ENCODE results near the gene HID1. TPM values are rescaled to one million over a fixed set of nuclear protein-coding genes. Genes with fewer than 3 reads are reported as not detected.
A peak's percentile ranks its signal among the peaks of the same experiment; 100 is the strongest.
"Not testable (repeated sequence)": the region's sequence is repeated elsewhere in the genome, so short reads cannot be mapped to it uniquely, and the experiment has no call there.

Gene HID1
- total RNA-seq, 1 experiment from 2014 or later: 0.60 TPM

- no peak for DNase-seq (ENCODE audit: low read depth)
These were observed 2.2 kb downstream of the HID1 start for GRCh38 chr17:74970395-74970794.

GRCh38 chr17:74969501-74969900 lies 3.1 kb downstream of the HID1 start:
- not testable (repeated sequence) for DNase-seq (ENCODE audit: low read depth)

- no peak for DNase-seq (ENCODE audit: low read depth)
These were observed 4.2 kb downstream of the HID1 start for GRCh38 chr17:74968361-74968780.

GRCh38 chr17:74964988-74965622 lies 7.5 kb downstream of the HID1 start:
- DNase-seq (ENCODE audit: low read depth): no peak

GRCh38 chr17:74964246-74964761 lies 8.3 kb downstream of the HID1 start:
- no peak for DNase-seq (ENCODE audit: low read depth)

GRCh38 chr17:74963656-74964055 lies 8.9 kb downstream of the HID1 start:
- DNase-seq (ENCODE audit: low read depth): no peak

- DNase-seq (ENCODE audit: low read depth): no peak
These were observed 9.8 kb downstream of the HID1 start for GRCh38 chr17:74962622-74963394.

- DNase-seq (ENCODE audit: low read depth): peak; percentile 73
These were observed 10.8 kb downstream of the HID1 start for GRCh38 chr17:74961657-74962350.

GRCh38 chr17:74960570-74961342 lies 11.8 kb downstream of the HID1 start:
- DNase-seq (ENCODE audit: low read depth): peak; percentile 54

- DNase-seq (ENCODE audit: low read depth): peak; percentile 14
These were observed 12.6 kb downstream of the HID1 start for GRCh38 chr17:74959826-74960515.

- peak; percentile 40 for DNase-seq (ENCODE audit: low read depth)
These were observed 14.4 kb downstream of the HID1 start for GRCh38 chr17:74957935-74958740.

- no peak for DNase-seq (ENCODE audit: low read depth)
These were observed 16.5 kb downstream of the HID1 start for GRCh38 chr17:74956093-74956492.

- no peak for DNase-seq (ENCODE audit: low read depth)
These were observed 17.7 kb downstream of the HID1 start for GRCh38 chr17:74954665-74955421.

GRCh38 chr17:74954115-74954514 lies 18.4 kb downstream of the HID1 start:
- no peak for DNase-seq (ENCODE audit: low read depth)

- no peak for DNase-seq (ENCODE audit: low read depth)
These were observed 19.3 kb downstream of the HID1 start for GRCh38 chr17:74953134-74953687.

GRCh38 chr17:74952431-74953133 lies 20.0 kb downstream of the HID1 start:
- DNase-seq (ENCODE audit: low read depth): no peak

GRCh38 chr17:74951680-74952421 lies 20.7 kb downstream of the HID1 start:
- DNase-seq (ENCODE audit: low read depth): no peak

GRCh38 chr17:74951065-74951464 lies 21.5 kb downstream of the HID1 start:
- no peak for DNase-seq (ENCODE audit: low read depth)
